Measurements from ENCODE around the gene FOXD2.

Gene FOXD2

DNA sequence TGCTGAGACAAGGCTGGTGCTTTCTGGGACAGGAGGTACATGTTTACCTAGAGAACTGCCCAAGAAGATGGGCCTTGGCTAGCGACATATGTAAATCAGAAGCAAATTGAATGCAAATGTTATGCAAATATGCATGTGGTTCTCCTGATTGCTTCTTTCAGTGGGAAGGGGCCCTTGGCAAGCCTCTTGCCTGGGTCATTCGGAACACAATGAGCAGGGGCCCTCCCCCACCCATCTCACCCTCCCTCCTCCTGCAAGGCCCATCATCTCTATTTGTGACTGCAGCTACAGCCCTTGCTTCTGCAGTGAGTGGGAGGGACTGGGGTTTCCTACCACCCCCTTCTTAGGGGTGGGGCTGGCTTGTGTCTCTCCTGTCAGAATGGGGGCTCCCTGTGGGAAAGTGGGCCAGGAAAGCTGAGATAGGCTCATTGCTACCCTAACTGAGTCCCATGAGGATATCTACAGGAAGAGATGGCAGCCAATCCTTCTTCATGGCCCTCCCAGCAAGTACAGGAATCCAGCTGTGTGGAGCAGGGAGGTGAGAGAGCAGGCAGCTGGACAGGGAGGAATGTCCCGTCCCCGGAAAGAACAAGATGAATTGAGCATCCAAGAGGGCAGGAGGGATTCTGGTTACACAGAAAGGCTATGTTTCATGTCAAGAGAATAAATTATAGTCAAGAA is 31.0 kb downstream of the FOXD2 start:
- TF ChIP-seq, protein P1, sequence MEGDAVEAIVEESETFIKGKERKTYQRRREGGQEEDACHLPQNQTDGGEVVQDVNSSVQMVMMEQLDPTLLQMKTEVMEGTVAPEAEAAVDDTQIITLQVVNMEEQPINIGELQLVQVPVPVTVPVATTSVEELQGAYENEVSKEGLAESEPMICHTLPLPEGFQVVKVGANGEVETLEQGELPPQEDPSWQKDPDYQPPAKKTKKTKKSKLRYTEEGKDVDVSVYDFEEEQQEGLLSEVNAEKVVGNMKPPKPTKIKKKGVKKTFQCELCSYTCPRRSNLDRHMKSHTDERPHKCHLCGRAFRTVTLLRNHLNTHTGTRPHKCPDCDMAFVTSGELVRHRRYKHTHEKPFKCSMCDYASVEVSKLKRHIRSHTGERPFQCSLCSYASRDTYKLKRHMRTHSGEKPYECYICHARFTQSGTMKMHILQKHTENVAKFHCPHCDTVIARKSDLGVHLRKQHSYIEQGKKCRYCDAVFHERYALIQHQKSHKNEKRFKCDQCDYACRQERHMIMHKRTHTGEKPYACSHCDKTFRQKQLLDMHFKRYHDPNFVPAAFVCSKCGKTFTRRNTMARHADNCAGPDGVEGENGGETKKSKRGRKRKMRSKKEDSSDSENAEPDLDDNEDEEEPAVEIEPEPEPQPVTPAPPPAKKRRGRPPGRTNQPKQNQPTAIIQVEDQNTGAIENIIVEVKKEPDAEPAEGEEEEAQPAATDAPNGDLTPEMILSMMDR (IDR thresholded peaks at IDR 0.05), result no peak
- H3K9me3 ChIP-seq, result no peaks in the 10 kb centered on the region
- peaks cover 62% of the 10 kb centered on the region for H3K27me3 ChIP-seq
- H3K4me1 ChIP-seq (ENCODE audit: control insufficient read depth in 1 of 2, insufficient read depth in 1 of 2, low read depth in 1 of 2, low read length in 1 of 2), result no peaks in the 10 kb centered on the region
- no peak overlapping the region for H3K27ac ChIP-seq
- no peaks in the 10 kb centered on the region for H3K36me3 ChIP-seq
- H3K4me3 ChIP-seq (ENCODE audit: low read depth in 1 of 2, low read length in 1 of 2), result no peak overlapping the region

DNA sequence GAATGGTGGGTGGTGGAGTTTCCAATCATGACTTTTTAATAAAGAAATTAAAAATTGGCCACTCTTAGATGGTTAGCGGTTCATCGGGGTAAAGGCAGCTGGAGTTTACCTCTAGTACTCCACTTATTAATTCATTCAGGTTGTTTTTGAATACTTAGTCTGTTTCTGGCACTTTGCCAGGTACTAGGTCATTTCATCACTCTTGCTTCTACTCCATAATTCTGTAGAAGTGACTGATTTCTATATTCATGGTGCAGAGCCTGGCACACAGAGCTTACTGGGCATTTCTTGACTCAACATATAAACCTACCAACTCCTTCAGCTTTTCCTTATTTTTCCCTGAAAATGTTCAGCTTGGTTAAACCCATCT is 31.5 kb downstream of the FOXD2 start:
- no peak overlapping the region for H3K27ac ChIP-seq
- H3K27me3 ChIP-seq, result peaks cover 64% of the 10 kb centered on the region
- H3K36me3 ChIP-seq, result no peaks in the 10 kb centered on the region
- H3K4me1 ChIP-seq (ENCODE audit: control insufficient read depth in 1 of 2, insufficient read depth in 1 of 2, low read depth in 1 of 2, low read length in 1 of 2), result no peaks in the 10 kb centered on the region
- no peak overlapping the region for H3K4me3 ChIP-seq (ENCODE audit: low read depth in 1 of 2, low read length in 1 of 2)
- TF ChIP-seq, protein P1 (IDR thresholded peaks at IDR 0.05), result no peak
- no peaks in the 10 kb centered on the region for H3K9me3 ChIP-seq

DNA sequence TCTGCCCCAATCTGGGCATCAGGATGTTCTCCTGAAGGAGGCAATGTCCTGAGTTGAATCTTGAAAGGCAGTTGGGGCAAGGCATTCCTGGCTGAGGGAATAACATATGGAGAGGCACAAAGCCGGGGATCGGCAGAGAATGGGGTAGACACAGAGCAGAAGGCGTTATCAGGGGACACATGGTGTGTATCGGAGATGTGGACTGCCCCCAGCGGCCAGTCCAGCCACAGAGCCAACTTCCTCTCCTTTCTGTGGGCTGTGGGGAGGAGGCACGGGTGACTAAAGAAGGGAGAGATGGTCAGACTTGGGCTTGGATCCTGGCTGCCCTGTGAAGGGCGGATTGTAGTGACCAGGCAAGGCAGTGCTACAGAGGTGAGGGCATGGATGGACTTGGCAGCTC is 32.1 kb downstream of the FOXD2 start:
- Histone ChIP-seq H3K4me1 (ENCODE audit: control insufficient read depth in 1 of 2, insufficient read depth in 1 of 2, low read depth in 1 of 2, low read length in 1 of 2) (no peaks in the 10 kb centered on the region), H3K9me3 (no peaks in the 10 kb centered on the region), H3K27me3 (peaks cover 65% of the 10 kb centered on the region), H3K36me3 (no peaks in the 10 kb centered on the region), H3K4me3 (ENCODE audit: low read depth in 1 of 2, low read length in 1 of 2) (no peak overlapping the region), H3K27ac (no peak overlapping the region)
- TF ChIP-seq, protein P1 (IDR thresholded peaks at IDR 0.05), result no peak

DNA sequence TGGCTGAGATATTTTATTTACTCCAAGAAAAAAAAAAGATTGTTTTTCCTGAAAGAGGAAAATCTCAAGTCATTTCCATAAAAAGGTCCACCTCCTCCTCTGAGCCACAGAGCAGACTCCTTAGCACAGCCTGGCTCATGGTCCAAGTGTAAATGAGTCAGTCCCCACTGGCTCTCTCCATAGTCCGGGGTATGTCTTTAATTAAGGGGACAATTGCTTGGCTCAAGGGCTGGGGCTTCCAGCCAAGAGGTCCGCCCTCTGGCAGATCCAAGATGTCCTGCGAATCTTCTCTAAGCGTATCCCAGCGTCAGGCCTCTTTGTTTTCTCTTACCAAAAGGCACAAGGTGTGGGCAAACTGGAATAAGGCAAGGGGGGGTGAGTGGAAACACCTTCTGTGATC is 33.3 kb downstream of the FOXD2 start:
- no peaks in the 10 kb centered on the region for H3K36me3 ChIP-seq

DNA sequence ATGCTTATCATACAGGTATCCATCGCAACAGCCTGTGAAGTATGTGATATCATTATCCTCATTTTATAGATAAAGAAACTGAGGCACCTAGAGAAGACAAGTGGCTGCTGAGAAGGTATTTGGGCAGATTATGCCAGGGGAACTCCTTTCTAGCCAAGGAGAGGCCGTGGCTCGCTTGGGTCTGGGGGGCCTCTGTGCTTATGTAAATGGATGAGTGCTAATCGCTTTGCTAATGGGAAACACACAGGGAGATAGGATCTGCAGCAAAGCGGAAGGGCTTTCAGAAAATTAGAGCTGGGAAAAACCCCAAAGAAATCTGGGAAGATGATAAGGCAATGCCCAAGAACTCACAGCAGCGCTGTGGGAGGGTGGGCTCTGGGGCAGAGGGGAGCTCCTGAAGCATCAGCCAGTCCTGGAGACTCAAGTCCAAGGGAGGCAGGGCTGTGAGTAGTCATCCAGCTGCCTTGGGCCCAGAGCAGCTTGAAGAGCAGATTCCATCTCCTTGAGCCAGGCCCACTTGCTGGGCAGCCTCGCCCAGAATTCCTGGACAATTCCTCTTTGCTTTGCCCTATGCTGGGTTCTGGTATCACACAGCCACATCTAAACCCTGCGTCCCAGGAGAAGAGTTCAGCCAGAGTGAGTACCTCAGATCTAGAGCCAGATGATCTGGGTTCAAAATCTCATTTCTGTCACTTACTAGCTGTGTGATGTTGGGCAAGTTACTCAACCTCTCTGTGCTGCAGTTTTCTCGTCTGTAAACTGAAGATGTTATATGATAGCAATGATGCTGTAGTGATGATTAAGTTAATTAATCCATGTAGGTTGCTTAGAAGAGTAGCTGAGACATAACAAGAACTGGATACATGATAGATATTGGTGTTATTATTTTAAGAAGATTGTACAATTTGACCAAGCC is 36.7 kb downstream of the FOXD2 start:
- Histone ChIP-seq H3K4me1 (ENCODE audit: control insufficient read depth in 1 of 2, insufficient read depth in 1 of 2, low read depth in 1 of 2, low read length in 1 of 2) (no peaks in the 10 kb centered on the region), H3K27me3 (peaks cover 53% of the 10 kb centered on the region), H3K9me3 (no peaks in the 10 kb centered on the region), H3K4me3 (ENCODE audit: low read depth in 1 of 2, low read length in 1 of 2) (no peak overlapping the region), H3K27ac (no peak overlapping the region), H3K36me3 (no peaks in the 10 kb centered on the region)
- TF ChIP-seq, protein P1 (IDR thresholded peaks at IDR 0.05), result no peak

More for the DNA sequence above, 33.3 kb downstream of the FOXD2 start:
- no peaks in the 10 kb centered on the region for H3K9me3 ChIP-seq
- TF ChIP-seq, protein P1 (IDR thresholded peaks at IDR 0.05), result no peak
- H3K27me3 ChIP-seq, result peaks cover 60% of the 10 kb centered on the region
- H3K4me3 ChIP-seq (ENCODE audit: low read depth in 1 of 2, low read length in 1 of 2), result no peak overlapping the region
- H3K27ac ChIP-seq, result no peak overlapping the region
- H3K4me1 ChIP-seq (ENCODE audit: control insufficient read depth in 1 of 2, insufficient read depth in 1 of 2, low read depth in 1 of 2, low read length in 1 of 2), result no peaks in the 10 kb centered on the region

Measured in neutrophil (primary cell).